LNCaP clone FGC (cell line): Measurements from ENCODE around the gene THRB.

Experiments
- DNase-seq: peaks from one replicate; pipeline ENCODE4 v3.0.0-alpha.2; 2011; ENCODE audit warnings: low read depth
- H3K4me3 ChIP-seq: 2 replicates; pipeline ENCODE4 v1.5.1; 2011; ENCODE audit warnings: mild to moderate bottlenecking, low read depth, low read length, control low read depth
- TF ChIP-seq, protein P1 (sequence below): IDR thresholded peaks from 2 replicates; pipeline ENCODE4 v1.5.1; 2012; ENCODE audit warnings: mild to moderate bottlenecking; ENCODE audit not compliant: control insufficient read depth, insufficient read depth; ENCODE audit errors: extremely low read depth

The THRB gene

GRCh38 chr3:24290596-24290995 lies 204.1 kb downstream of the THRB start:
- H3K4me3 ChIP-seq = no peak overlapping the region
- DNase-seq = no peak
- TF ChIP-seq, protein P1, sequence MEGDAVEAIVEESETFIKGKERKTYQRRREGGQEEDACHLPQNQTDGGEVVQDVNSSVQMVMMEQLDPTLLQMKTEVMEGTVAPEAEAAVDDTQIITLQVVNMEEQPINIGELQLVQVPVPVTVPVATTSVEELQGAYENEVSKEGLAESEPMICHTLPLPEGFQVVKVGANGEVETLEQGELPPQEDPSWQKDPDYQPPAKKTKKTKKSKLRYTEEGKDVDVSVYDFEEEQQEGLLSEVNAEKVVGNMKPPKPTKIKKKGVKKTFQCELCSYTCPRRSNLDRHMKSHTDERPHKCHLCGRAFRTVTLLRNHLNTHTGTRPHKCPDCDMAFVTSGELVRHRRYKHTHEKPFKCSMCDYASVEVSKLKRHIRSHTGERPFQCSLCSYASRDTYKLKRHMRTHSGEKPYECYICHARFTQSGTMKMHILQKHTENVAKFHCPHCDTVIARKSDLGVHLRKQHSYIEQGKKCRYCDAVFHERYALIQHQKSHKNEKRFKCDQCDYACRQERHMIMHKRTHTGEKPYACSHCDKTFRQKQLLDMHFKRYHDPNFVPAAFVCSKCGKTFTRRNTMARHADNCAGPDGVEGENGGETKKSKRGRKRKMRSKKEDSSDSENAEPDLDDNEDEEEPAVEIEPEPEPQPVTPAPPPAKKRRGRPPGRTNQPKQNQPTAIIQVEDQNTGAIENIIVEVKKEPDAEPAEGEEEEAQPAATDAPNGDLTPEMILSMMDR = no peak

GRCh38 chr3:24288496-24289236 lies 206.0 kb downstream of the THRB start:
- H3K4me3 ChIP-seq = peak overlapping the region; percentile 16; the same call in 1 of the 2 replicates
- TF ChIP-seq, protein P1 = no peak
- peak; percentile 64 for DNase-seq

DNA sequence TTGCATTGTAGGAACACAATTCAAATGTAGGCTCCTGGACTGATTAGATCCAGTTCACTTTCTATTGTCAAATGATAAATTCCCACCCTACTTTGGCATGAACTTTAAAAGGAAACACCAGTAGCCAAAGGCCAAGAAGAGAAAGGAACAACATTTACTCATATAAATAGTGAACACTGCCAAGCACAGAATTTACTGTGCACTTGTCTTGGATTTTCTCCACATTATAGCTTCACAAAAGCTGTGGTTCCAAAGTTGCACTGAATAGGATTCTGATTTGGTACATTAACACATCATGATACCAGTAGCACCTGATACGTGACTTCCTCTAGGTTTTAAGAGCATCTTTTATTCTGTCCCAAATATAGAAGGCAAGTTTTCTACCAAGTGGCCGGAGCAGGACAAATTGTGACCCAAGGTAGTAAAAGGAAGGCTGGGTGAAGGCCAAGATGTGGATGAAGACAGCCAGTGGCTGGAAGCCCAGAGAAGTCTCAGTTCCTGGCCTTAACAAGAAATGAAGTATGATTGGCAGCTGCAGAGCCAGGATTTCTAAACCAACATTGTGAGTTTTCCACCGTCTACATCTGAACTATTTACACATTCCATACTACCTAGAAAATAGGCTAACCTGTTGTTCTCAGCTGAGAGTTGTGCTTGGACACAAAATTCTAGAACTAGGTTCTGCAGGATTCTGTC lies 206.7 kb downstream of the THRB start:
- TF ChIP-seq, protein P1 = no peak
- H3K4me3 ChIP-seq = no peak overlapping the region
- peak; percentile 97 for DNase-seq

DNA sequence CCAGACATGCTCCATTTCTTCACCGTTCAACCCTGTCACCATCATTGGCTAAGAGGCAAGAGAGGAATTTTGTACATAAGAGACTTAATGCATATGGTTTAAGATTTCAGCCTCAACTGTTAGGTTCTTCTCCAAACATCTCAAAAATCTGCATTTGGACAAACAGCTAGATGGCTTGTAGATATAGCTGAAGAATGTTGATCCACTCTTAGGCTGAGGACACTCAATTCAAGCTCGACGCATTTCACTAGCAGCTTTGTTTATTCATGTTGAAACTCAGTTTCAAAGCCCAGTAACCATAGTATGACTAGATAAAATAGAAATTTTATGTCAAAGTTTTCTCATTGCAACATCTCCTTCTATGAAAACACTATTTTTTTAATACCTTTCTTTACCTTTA lies 208.2 kb downstream of the THRB start:
- TF ChIP-seq, protein P1 = no peak
- no peak overlapping the region for H3K4me3 ChIP-seq
- DNase-seq = no peak

GRCh38 chr3:24278543-24278942 lies 216.1 kb downstream of the THRB start:
- TF ChIP-seq, protein P1 = no peak
- DNase-seq = no peak
- no peak overlapping the region for H3K4me3 ChIP-seq

- TF ChIP-seq, protein P1 = no peak
- no peak overlapping the region for H3K4me3 ChIP-seq
- DNase-seq = peak; percentile 26
Observed at GRCh38 chr3:24273491-24273890, 221.2 kb downstream of the THRB start.
